B cell (primary cell): Measurements from ENCODE around the gene CNGB1. TPM values are rescaled to one million over a fixed set of nuclear protein-coding genes. Genes with fewer than 3 reads are reported as not detected.
"Not testable (repeated sequence)": the region's sequence is repeated elsewhere in the genome, so short reads cannot be mapped to it uniquely, and the experiment has no call there.

Source experiments
- ATAC-seq: fragments of 200-7000 bp; cut with Tn5 transposase; one replicate; pipeline ENCODE4 v1.10.0; 2021; ENCODE audit warnings: low read depth, mild to moderate bottlenecking, moderate number of reproducible peaks, moderate library complexity
- CTCF ChIA-PET: fragments of 350-600 bp; sonication (Branson Sonifier 250); formaldehyde crosslinking; loops from one replicate; lab custom pipeline; 2021; ENCODE audit warnings: antibody characterized with exemption, inconsistent platforms; lab: Charles Lee
- POLR2A ChIA-PET: fragments of 350-600 bp; sonication (Branson Sonifier 250); formaldehyde crosslinking; loops from one replicate; lab custom pipeline; 2021; ENCODE audit warnings: antibody characterized with exemption; lab: Charles Lee
- DNase-seq: peaks from one replicate; pipeline ENCODE4 v3.0.0; 2013
- H2AFZ ChIP-seq: 2 replicates; pipeline ENCODE4 v1.6.1; 2012; ENCODE audit warnings: mild to moderate bottlenecking, low read depth, low read length; ENCODE audit not compliant: insufficient read depth, poor library complexity, severe bottlenecking
- H3K27ac ChIP-seq, 2 donors: 1 replicate in 1 of 2; 2 replicates in 1 of 2; pipeline ENCODE4 v1.5.1; 2012 to 2013; ENCODE audit warnings: low read length in 2 of 2, mild to moderate bottlenecking in 2 of 2, moderate library complexity in 1 of 2
- H3K27me3 ChIP-seq, 4 experiments: fragments of 200-600 bp in 1 of 4; sonication (generic) in 1 of 4; replicated peaks in 1 of 4; 1 replicate in 2 of 4; 2 replicates in 2 of 4; pipeline versions ENCODE4 v1.6.1 to v1.7.0; 2013 to 2016; ENCODE audit warnings: low read length in 3 of 4, mild to moderate bottlenecking in 2 of 4, mixed read lengths in 1 of 4, moderate library complexity in 1 of 4; ENCODE audit not compliant: insufficient read depth in 4 of 4, control insufficient read depth in 3 of 4; ENCODE audit errors: control extremely low read depth in 1 of 4
- H3K36me3 ChIP-seq, 2 experiments: replicated peaks in 1 of 2; 1 replicate in 1 of 2; 2 replicates in 1 of 2; pipeline versions ENCODE4 v1.6.1 to v1.7.1; 2013; ENCODE audit warnings: low read length in 1 of 2; ENCODE audit not compliant: insufficient read depth in 2 of 2, control insufficient read depth in 1 of 2; ENCODE audit errors: control extremely low read depth in 1 of 2, extremely low read depth in 1 of 2
- H3K4me1 ChIP-seq, 2 donors: fragments of 200-600 bp in 1 of 2; sonication (generic) in 1 of 2; 1 replicate in 1 of 2; 2 replicates in 1 of 2; pipeline versions ENCODE4 v1.5.1 to v1.6.1; 2013 to 2017; ENCODE audit warnings: low read length in 2 of 2; ENCODE audit not compliant: control insufficient read depth in 2 of 2, insufficient read depth in 2 of 2
- H3K4me2 ChIP-seq: replicated peaks from 2 replicates; pipeline ENCODE3; 2012; ENCODE audit warnings: mild to moderate bottlenecking, low read depth, low read length; ENCODE audit not compliant: poor library complexity, severe bottlenecking
- H3K4me3 ChIP-seq, 5 experiments: fragments of 200-600 bp in 1 of 5; sonication (generic) in 1 of 5; 1 replicate in 3 of 5; 2 replicates in 2 of 5; pipeline versions ENCODE4 v1.5.1 to v1.7.0; 2011 to 2016; ENCODE audit warnings: low read length in 4 of 5, mild to moderate bottlenecking in 4 of 5, low read depth in 2 of 5, control low read depth in 1 of 5, moderate library complexity in 1 of 5; ENCODE audit not compliant: insufficient read depth in 1 of 5; ENCODE audit errors: control extremely low read depth in 1 of 5, extremely low read depth in 1 of 5
- H3K79me2 ChIP-seq: fragments of 200-600 bp; sonication (generic); one replicate; pipeline ENCODE4 v1.6.0; 2016; ENCODE audit warnings: low read length; ENCODE audit not compliant: control insufficient read depth, insufficient read depth
- H3K9ac ChIP-seq: fragments of 200-600 bp; sonication (generic); 2 replicates; pipeline ENCODE4 v1.6.1; 2017; ENCODE audit warnings: mild to moderate bottlenecking, low read length, moderate library complexity
- H3K9me3 ChIP-seq, 3 donors: one replicate each; pipeline versions ENCODE4 v1.6.1 to v1.7.1; 2013; ENCODE audit warnings: low read length in 2 of 3; ENCODE audit not compliant: control insufficient read depth in 2 of 3, insufficient read depth in 1 of 3; ENCODE audit errors: control extremely low read depth in 1 of 3
- H4K20me1 ChIP-seq: 2 replicates; pipeline ENCODE4 v1.6.0; 2012; ENCODE audit warnings: mild to moderate bottlenecking, low read length; ENCODE audit not compliant: insufficient read depth, control insufficient read depth, poor library complexity, severe bottlenecking
- H3K27ac Mint-ChIP-seq: one replicate; pipeline ENCODE4 v1.8.0; 2021; ENCODE audit warnings: mixed read lengths
- H3K27me3 Mint-ChIP-seq: one replicate; pipeline ENCODE4 v1.8.0; 2021; ENCODE audit warnings: mixed read lengths
- H3K4me1 Mint-ChIP-seq: one replicate; pipeline ENCODE4 v1.8.0; 2021; ENCODE audit warnings: mixed read lengths
- H3K4me3 Mint-ChIP-seq: one replicate; pipeline ENCODE4 v1.8.0; 2021; ENCODE audit warnings: mixed read lengths
- H3K9me3 Mint-ChIP-seq: one replicate; pipeline ENCODE4 v1.8.0; 2022; ENCODE audit warnings: mixed read lengths; ENCODE audit not compliant: insufficient read depth
- EZH2 ChIP-seq: IDR thresholded peaks from 2 replicates; pipeline ENCODE4 v1.6.1; 2012; ENCODE audit warnings: borderline replicate concordance, low read depth, mild to moderate bottlenecking, moderate library complexity, low read length; ENCODE audit not compliant: insufficient read depth, poor library complexity, severe bottlenecking
- WGBS: methylation state at CpG from one replicate; pipeline ENCODE4 v1.1.5; 2013; ENCODE audit warnings: missing lambda C conversion rate; ENCODE audit not compliant: insufficient coverage; 5-methylcytosine and 5-hydroxymethylcytosine counted together
- intact Hi-C: fragments of 100-400 bp; cut with micrococcal nuclease; formaldehyde crosslinking; loops from one replicate; pipeline ENCODE4 v1.10.0; 2022
- polyA plus RNA-seq: library from polyadenylated mRNA; depleted of rRNA; stranded (reverse); fragments of >200 nt; gene quantifications from 2 replicates; pipeline ENCODE4 v1.2.3, GENCODE V29; 2012
- total RNA-seq, 2 donors: library from RNA; stranded (reverse); fragments of 120-200 nt in 1 of 2; gene quantifications; 1 replicate in 1 of 2; 2 replicates in 1 of 2; pipeline versions ENCODE4 v1.2.3 to v1.2.4, GENCODE V29; 2013 to 2022
- TF ChIP-seq, protein P1 (sequence below): fragments of 200-600 bp; IDR thresholded peaks from one replicate; pipeline ENCODE4 v1.8.0; 2022; ENCODE audit warnings: antibody characterized with exemption, mild to moderate bottlenecking

CNGB1 gene
- total and polyA plus RNA-seq, 2 donors (not counting 1 experiment from before 2014, with no cell fraction given) = not detected

DNA sequence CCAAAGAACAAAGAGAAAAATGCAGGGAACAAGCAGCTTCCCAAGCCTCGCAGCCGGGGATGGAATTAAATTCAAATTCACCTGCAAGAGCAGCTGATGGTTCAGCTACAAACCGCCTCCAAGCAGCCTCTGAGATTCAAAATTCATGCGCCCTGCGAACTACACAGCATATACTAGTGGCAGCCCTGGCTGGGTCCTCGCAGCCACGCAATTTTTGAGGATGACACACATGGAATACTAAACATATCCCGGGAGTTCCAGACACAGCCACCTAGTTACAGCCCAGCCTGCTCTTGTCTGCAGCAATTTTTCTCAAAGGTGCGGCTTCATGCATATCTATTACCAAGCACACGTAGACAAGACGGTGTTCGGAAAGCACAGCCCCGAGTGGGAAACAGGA, 132.8 kb downstream of the CNGB1 start:
- no peak overlapping the region for H3K27ac ChIP-seq
- H3K4me2 ChIP-seq = no peak overlapping the region
- H3K27me3 Mint-ChIP-seq = peaks cover 21% of the 10 kb centered on the region
- H4K20me1 ChIP-seq = no peaks in the 10 kb centered on the region
- H3K9ac ChIP-seq = no peak overlapping the region
- ChIA-PET POLR2A (no interaction called here), CTCF (no interaction called here)
- H3K9me3 Mint-ChIP-seq = no peaks in the 10 kb centered on the region
- intact Hi-C loops = no loop called here
- H3K4me1 Mint-ChIP-seq = no peaks in the 10 kb centered on the region
- DNase-seq (no peak), ATAC-seq (no peak)
- TF ChIP-seq, protein P1, sequence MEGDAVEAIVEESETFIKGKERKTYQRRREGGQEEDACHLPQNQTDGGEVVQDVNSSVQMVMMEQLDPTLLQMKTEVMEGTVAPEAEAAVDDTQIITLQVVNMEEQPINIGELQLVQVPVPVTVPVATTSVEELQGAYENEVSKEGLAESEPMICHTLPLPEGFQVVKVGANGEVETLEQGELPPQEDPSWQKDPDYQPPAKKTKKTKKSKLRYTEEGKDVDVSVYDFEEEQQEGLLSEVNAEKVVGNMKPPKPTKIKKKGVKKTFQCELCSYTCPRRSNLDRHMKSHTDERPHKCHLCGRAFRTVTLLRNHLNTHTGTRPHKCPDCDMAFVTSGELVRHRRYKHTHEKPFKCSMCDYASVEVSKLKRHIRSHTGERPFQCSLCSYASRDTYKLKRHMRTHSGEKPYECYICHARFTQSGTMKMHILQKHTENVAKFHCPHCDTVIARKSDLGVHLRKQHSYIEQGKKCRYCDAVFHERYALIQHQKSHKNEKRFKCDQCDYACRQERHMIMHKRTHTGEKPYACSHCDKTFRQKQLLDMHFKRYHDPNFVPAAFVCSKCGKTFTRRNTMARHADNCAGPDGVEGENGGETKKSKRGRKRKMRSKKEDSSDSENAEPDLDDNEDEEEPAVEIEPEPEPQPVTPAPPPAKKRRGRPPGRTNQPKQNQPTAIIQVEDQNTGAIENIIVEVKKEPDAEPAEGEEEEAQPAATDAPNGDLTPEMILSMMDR = no peak
- TF ChIP-seq EZH2 = no peak
- H3K4me1 ChIP-seq = no peaks in the 10 kb centered on the region
- H3K27ac Mint-ChIP-seq = no peak overlapping the region
- no peak overlapping the region for H3K4me3 Mint-ChIP-seq
- H2AFZ ChIP-seq = no peak overlapping the region
- no peaks in the 10 kb centered on the region for H3K27me3 ChIP-seq
- H3K79me2 ChIP-seq = no peaks in the 10 kb centered on the region
- no peak overlapping the region for H3K4me3 ChIP-seq
- H3K9me3 ChIP-seq = no peaks in the 10 kb centered on the region
- no peaks in the 10 kb centered on the region for H3K36me3 ChIP-seq
- 94% methylated on average over 13 of the region's 13 CpGs for WGBS

DNA sequence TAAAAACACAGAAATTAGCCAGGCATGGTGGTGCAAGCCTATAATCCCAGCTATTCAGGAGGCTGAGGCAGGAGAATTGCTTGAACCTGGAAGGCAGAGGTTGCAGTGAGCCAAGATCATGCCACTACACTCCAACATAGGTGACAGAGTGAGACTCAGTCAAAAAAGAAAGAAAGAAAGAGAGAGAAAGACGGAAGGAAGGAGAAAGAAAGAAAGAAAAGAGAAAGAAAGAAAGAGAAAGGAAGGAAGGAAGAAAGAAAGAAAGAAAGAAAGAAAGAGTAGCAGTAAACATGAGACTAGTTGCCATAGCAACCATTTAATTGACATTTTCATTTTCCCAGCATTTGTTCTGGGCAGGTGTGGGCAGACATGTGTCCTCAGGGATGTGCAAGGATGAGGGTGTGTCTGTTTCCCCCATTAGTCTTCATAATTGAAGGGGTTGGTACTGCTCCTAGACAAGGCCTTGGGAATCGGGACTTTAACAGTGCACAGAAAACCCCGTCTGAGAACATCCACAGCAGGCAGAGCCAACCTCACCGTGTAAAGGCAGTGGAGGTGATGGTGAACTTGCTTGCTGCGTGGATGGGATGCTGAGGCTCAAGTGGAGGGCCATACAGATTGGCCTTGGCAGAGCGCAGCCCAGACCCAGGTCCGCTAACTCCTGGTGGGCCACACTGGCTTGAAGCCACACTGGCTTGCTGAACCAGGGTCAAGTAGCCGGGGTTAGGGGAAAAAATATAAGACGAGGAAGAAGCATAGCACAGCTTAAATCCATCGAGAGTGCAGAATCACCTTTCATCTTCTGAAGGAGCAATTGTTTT, 133.4 kb downstream of the CNGB1 start:
- Histone ChIP-seq H3K27me3 (no peaks in the 10 kb centered on the region), H2AFZ (no peak overlapping the region), H3K9me3 (no peaks in the 10 kb centered on the region), H3K4me3 (no peak overlapping the region), H3K27ac (no peak overlapping the region), H3K9ac (no peak overlapping the region), H3K4me1 (no peaks in the 10 kb centered on the region), H3K4me2 (no peak overlapping the region), H3K36me3 (no peaks in the 10 kb centered on the region), H4K20me1 (no peaks in the 10 kb centered on the region), H3K79me2 (no peaks in the 10 kb centered on the region)
- Mint-ChIP-seq H3K27me3 (peaks cover 22% of the 10 kb centered on the region), H3K27ac (no peak overlapping the region), H3K4me3 (no peak overlapping the region), H3K4me1 (no peaks in the 10 kb centered on the region), H3K9me3 (no peaks in the 10 kb centered on the region)
- DNase-seq (no peak), ATAC-seq (no peak)
- ChIA-PET POLR2A (no interaction called here), CTCF (no interaction called here)
- WGBS = 91% methylated on average over 9 of the region's 10 CpGs
- TF ChIP-seq EZH2 = no peak
- TF ChIP-seq, protein P1 = no peak
- intact Hi-C loops = no loop called here

DNA sequence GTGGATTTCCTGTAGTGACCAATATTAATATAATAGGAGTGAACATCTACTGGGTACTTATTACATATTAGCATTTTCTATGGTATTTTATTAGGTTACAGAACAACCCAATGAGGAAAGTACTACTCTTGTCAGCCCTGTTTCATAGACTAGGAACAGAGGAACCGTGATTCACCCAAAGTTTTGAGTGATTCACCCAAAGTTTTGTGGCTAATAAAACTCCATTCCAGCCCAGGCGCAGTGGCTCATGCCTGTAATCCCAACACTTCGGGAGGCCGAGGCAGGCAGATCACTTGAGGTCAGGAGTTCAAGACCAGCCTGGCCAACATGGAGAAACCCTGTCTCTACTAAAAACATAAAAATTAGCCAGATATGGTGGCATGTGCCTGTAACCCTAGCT, 135.5 kb downstream of the CNGB1 start:
- H3K9me3 Mint-ChIP-seq, H3K27ac Mint-ChIP-seq, intact Hi-C loops, H3K27me3 ChIP-seq, H3K36me3 ChIP-seq, H3K9ac ChIP-seq, H3K4me3 Mint-ChIP-seq, POLR2A ChIA-PET, H3K4me2 ChIP-seq, H3K4me1 ChIP-seq, H3K9me3 ChIP-seq, CTCF ChIA-PET, DNase-seq, H3K4me3 ChIP-seq, H2AFZ ChIP-seq, H3K4me1 Mint-ChIP-seq, H3K27ac ChIP-seq, H3K79me2 ChIP-seq, ATAC-seq, H4K20me1 ChIP-seq: not testable (repeated sequence)
- H3K27me3 Mint-ChIP-seq = peaks cover 22% of the 10 kb centered on the region
- 88% methylated on average over 4 of the region's 4 CpGs for WGBS
